GM18526 (cell line): ENCODE data around the gene PLEKHH1.

ENCODE experiments used
- POLR2A ChIP-seq: IDR thresholded peaks from 3 replicates; pipeline ENCODE4 v1.6.1; 2011; ENCODE audit not compliant: insufficient read length; ENCODE audit errors: extremely low read depth

Gene PLEKHH1

GRCh38 chr14:67609642-67610310, 76.7 kb downstream of the PLEKHH1 start:
- no peak for TF ChIP-seq POLR2A

DNA sequence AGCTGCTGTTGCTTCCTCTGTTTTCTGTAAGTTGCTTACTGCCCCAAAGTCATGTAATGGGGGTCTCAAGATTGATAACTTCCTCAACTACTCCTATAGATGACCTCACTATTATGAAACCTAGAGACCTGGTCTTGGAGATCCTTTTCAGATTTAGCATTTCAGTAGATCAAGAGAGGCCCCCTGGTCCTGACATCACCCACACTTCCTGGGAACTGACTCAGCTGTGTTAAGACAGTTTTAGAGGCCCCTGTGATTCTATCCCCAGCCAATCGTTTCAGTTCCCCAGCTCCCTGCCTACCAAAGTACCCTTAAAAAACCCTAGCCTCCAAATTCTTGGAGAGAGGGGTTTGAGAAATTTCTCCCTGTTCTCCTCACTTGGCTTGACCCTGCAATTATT, 77.4 kb downstream of the PLEKHH1 start:
- no peak for TF ChIP-seq POLR2A

GRCh38 chr14:67618617-67619063, 85.5 kb downstream of the PLEKHH1 start:
- no peak for TF ChIP-seq POLR2A

- no peak for TF ChIP-seq POLR2A
Observed at GRCh38 chr14:67619446-67620216, 86.5 kb downstream of the PLEKHH1 start, which contains the start of gene ARG2. TSS of gene ARG2 (plus strand) at chr14:67619920. CDS start at chr14:67619978, 58 bp downstream.

DNA sequence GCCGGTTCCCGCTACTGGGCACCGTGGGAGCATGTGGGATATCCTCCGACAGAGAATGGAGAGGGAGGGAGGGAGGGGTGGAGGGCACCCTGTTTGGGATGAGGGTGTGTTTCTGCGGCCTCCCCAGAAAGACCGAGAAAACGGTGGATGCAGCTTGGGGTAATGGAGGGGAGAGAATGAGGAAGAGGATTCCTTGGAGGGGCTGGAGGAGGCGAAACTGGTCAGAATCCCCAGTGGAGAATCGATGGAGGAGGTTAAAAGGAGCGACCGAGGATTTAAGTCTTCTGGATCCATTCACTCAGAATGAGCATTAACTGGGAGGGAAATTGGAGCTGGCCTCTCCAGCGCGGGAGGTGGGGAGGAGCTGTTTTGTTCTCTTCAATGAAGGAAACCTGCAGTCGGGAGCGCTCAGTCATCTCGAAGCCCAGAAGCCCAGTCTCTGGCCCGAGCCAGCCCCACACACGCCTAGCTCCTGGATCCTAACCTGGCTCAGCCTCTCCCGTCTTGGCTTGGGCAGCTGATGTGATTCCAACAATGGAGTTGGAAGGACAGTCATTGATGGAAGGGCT, 87.2 kb downstream of the PLEKHH1 start:
- TF ChIP-seq POLR2A, result no peak

- TF ChIP-seq POLR2A, result no peak
Observed at GRCh38 chr14:67622675-67623074, 89.6 kb downstream of the PLEKHH1 start.

DNA sequence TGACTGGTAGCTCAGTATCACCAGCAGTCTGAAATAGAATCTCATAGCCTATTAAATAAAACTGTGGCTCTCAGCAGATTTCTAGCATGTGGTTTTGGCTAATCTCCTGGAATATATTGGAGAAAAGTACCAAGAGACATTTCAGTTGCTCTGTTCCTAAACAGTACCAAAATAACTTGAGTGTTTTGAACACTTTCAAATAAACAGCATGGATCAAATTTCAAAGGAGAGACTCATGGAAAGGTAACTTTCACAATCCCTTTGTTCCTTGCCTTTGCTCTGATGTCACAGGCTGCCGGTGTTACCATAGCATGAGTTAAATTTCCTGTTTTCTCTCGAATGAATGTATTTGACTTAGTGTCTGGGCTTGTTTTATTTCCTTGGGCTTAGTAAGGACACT, 90.0 kb downstream of the PLEKHH1 start:
- TF ChIP-seq POLR2A, result no peak

DNA sequence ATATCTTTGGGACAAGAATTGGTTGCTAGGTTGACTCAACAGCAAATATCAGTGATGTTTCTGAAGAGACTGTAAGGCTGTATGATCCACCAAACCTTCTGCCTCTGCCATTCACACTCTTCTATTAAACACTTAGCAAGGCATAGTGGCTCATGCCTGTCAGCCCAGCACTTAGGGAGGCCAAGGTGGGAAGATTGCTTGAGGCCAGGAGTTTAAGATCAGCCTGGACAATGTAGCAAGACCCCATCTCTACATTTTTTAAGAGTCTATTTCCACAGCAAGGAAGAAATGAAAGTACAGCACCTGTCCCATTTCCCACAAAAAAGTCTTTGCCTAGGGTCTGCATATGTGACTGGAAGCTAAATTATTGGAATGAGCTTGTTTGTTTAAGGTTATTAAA, 94.4 kb downstream of the PLEKHH1 start:
- TF ChIP-seq POLR2A, result no peak

- no peak for TF ChIP-seq POLR2A
Observed at GRCh38 chr14:67630186-67630585, 97.1 kb downstream of the PLEKHH1 start.

GRCh38 chr14:67630938-67631337, 97.8 kb downstream of the PLEKHH1 start:
- TF ChIP-seq POLR2A, result no peak

DNA sequence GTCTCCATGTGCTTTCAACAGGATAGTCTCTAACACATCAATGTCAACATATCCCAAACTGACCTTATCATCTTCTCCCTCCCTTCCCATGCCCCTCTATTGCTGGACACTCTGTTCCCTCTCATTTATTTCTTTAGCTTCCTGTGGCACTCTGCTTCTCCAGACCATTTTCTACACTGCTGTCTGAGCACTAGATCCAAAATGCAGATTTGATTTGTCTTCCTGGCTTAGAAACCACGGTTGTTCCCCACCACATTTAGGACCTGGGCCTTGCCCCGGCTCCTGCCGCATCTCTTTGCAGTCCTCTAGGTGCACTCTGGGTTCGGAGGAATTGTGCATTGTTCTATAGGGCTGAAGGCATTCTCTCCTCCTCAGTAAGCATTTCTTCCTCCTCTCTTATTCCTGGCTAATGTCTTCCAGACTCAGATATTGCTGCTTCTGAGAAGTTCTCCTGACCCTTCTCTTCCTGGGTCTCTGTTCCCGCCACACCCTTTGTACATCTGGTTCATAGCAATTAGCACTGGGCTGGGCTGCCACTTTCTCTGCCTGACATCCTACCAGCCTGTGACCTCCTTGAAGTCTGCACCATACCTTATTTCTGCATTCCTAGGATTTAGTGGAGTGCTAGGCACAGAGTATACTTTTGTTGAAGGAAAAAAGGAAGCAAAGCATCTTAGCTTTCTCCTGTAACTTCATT, 100.5 kb downstream of the PLEKHH1 start:
- TF ChIP-seq POLR2A, result no peak

GRCh38 chr14:67636361-67636919, 103.3 kb downstream of the PLEKHH1 start:
- TF ChIP-seq POLR2A, result no peak

GRCh38 chr14:67638642-67639041, 105.6 kb downstream of the PLEKHH1 start:
- TF ChIP-seq POLR2A, result no peak
